Measurements from ENCODE around the gene RSPH6A.

Gene RSPH6A

GRCh38 chr19:45791744-45792469, 23.2 kb downstream of the RSPH6A start:
- no peak for TF ChIP-seq EGR1 (IDR thresholded peaks at IDR 0.05)
- no peak for TF ChIP-seq TEAD4 (IDR thresholded peaks at IDR 0.05)
- no peak for TF ChIP-seq EP300 (IDR thresholded peaks at IDR 0.05; ENCODE audit: borderline replicate concordance)
- no peak for TF ChIP-seq YY1 (IDR thresholded peaks at IDR 0.05; ENCODE audit: low read depth)
- no peak for TF ChIP-seq CREB1 (IDR thresholded peaks at IDR 0.05; ENCODE audit: low read depth)
- no peak for TF ChIP-seq NFIC (IDR thresholded peaks at IDR 0.05)
- no peak for TF ChIP-seq FOXM1 (IDR thresholded peaks at IDR 0.05; ENCODE audit: borderline replicate concordance, low read depth)
- TF ChIP-seq ZBTB7A (IDR thresholded peaks at IDR 0.05; ENCODE audit: low read depth) = no peak
- no peak for TF ChIP-seq MAX (IDR thresholded peaks at IDR 0.05)
- TF ChIP-seq TCF12 (IDR thresholded peaks at IDR 0.05; ENCODE audit: low read depth) = no peak

- TF ChIP-seq YY1 (IDR thresholded peaks at IDR 0.05; ENCODE audit: low read depth) (no peak), CREB1 (IDR thresholded peaks at IDR 0.05; ENCODE audit: low read depth) (no peak), TAF1 (IDR thresholded peaks at IDR 0.05; ENCODE audit: low read depth) (no peak), TCF12 (IDR thresholded peaks at IDR 0.05; ENCODE audit: low read depth) (no peak), NFIC (IDR thresholded peaks at IDR 0.05) (no peak), FOXM1 (IDR thresholded peaks at IDR 0.05; ENCODE audit: borderline replicate concordance, low read depth) (no peak), CEBPB (IDR thresholded peaks at IDR 0.05) (no peak), REST (IDR thresholded peaks at IDR 0.05; ENCODE audit: low read depth) (no peak)
Observed at GRCh38 chr19:45790942-45791341, 24.2 kb downstream of the RSPH6A start.

GRCh38 chr19:45789035-45789786, 25.9 kb downstream of the RSPH6A start:
- no peak for TF ChIP-seq ZBTB7A (IDR thresholded peaks at IDR 0.05; ENCODE audit: low read depth)
- no peak for TF ChIP-seq REST (IDR thresholded peaks at IDR 0.05; ENCODE audit: low read depth)
- no peak for TF ChIP-seq TCF12 (IDR thresholded peaks at IDR 0.05; ENCODE audit: low read depth)
- TF ChIP-seq RAD21 (IDR thresholded peaks at IDR 0.05; ENCODE audit: low read depth) = no peak
- no peak for TF ChIP-seq TAF1 (IDR thresholded peaks at IDR 0.05; ENCODE audit: low read depth)
- TF ChIP-seq NFIC (IDR thresholded peaks at IDR 0.05) = no peak
- no peak for TF ChIP-seq USF1 (IDR thresholded peaks at IDR 0.05)
- no peak for TF ChIP-seq MAX (IDR thresholded peaks at IDR 0.05)
- TF ChIP-seq CEBPB (IDR thresholded peaks at IDR 0.05) = no peak
- no peak for TF ChIP-seq YY1 (IDR thresholded peaks at IDR 0.05; ENCODE audit: low read depth)
- TF ChIP-seq FOXM1 (IDR thresholded peaks at IDR 0.05; ENCODE audit: borderline replicate concordance, low read depth) = no peak
- TF ChIP-seq EP300 (IDR thresholded peaks at IDR 0.05; ENCODE audit: borderline replicate concordance) = no peak
- no peak for TF ChIP-seq EGR1 (IDR thresholded peaks at IDR 0.05)
- TF ChIP-seq CREB1 (IDR thresholded peaks at IDR 0.05; ENCODE audit: low read depth) = no peak
- TF ChIP-seq TEAD4 (IDR thresholded peaks at IDR 0.05) = no peak

GRCh38 chr19:45786533-45786894, 28.6 kb downstream of the RSPH6A start:
- no peak for TF ChIP-seq CEBPB (IDR thresholded peaks at IDR 0.05)
- no peak for TF ChIP-seq CREB1 (IDR thresholded peaks at IDR 0.05; ENCODE audit: low read depth)
- no peak for TF ChIP-seq REST (IDR thresholded peaks at IDR 0.05; ENCODE audit: low read depth)
- no peak for TF ChIP-seq TCF12 (IDR thresholded peaks at IDR 0.05; ENCODE audit: low read depth)
- TF ChIP-seq USF1 (IDR thresholded peaks at IDR 0.05) = no peak
- TF ChIP-seq FOXM1 (IDR thresholded peaks at IDR 0.05; ENCODE audit: borderline replicate concordance, low read depth) = no peak
- no peak for TF ChIP-seq RAD21 (IDR thresholded peaks at IDR 0.05; ENCODE audit: low read depth)
- TF ChIP-seq YY1 (IDR thresholded peaks at IDR 0.05; ENCODE audit: low read depth) = no peak
- no peak for TF ChIP-seq EP300 (IDR thresholded peaks at IDR 0.05; ENCODE audit: borderline replicate concordance)
- no peak for TF ChIP-seq MAX (IDR thresholded peaks at IDR 0.05)
- no peak for TF ChIP-seq NFIC (IDR thresholded peaks at IDR 0.05)

Measured in Ishikawa (cell line).